HG02840 (cell line): ENCODE data around the gene NID2.

Experiments
- ATAC-seq: cut with Tn5 transposase; IDR thresholded peaks from one replicate; pipeline ENCODE4 v1.9.1; 2021; ENCODE audit warnings: mild to moderate bottlenecking, moderate library complexity, moderate number of reproducible peaks; ENCODE audit not compliant: unreplicated experiment, low FRiP score

The NID2 gene

DNA sequence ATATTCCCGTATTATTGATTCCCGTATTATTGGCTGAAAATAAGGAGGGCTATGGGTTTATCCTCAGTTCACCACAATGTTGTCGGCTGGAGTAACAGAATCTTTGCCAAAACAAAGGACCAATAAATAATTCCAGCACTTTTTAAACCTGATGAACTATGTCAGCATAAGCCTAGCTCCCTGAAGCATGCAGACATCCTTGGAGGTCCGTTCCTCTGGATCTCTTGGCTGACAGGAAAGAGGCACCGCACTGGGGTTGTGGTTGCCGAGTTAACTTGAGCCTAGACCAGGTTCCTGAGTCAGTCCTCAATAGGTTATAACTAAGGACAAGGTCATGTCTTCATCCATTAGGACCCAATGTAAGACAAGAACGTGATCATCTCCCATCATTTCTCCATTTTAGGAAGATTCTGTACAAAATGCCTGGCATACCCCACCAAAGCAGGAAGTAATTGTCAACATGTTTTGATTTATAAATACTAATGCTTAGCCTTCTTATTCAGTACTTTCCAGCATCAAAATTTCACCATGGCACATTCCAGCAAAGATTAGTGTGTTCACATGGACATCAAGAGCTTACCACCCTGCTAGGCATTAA lies 36.6 kb downstream of the NID2 start:
- no peak for ATAC-seq

DNA sequence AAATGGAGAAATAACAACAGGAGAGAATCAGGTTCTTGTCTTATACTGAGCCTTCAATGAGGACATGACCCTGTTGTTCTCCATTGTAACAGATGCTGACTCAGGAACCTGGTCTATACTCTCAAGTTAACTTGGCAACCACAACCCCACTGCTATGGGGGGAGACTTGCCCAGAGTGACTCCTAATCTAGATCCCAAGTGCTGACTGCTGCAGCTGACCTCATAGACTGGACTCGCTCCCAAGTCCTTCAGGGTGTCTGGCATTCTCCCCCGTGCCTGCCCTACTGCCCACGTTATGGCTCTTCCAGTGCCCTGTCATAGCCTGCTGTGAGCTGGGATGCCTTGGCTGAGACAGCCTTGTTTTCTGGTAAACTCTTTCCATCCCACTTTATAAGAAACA lies 37.1 kb downstream of the NID2 start:
- no peak for ATAC-seq

DNA sequence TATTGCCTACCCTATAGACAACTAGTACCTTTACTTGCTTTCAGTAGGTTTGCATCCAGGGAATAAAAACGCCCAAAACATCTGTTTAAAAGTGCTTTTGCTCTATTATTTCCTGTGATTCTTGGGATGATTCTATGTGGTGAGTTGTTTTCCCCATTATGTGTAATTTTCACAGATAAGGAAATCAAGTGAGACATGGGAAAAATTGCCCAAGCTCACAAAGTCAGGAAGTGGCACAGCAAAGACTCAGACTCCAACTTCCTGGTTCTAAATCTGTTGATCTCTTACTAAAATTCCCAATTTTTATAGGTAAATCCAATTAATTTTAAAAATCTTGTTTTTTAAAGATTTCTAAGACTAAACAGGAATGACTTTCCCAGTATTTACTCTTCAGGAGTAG lies 39.0 kb downstream of the NID2 start:
- ATAC-seq, result no peak

DNA sequence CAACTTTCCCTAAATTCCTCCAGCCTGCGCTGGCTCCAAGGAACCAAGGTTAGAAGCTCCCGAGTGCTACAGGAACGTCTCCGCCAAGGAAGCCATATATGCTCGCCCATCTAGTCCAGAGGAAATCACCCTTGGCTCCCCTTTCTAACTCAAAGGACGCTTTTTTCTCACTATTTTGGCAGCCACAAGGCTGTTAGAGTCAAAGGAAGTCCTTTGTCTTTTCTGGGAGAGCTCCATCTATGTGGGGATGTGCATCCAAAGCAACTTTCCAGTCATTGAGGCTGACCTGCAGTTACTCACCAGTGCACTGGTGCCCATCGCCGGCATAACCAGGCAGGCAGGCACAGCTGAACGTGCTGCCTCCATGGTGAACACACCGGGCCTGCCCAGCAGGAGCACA lies 42.0 kb downstream of the NID2 start:
- no peak for ATAC-seq

DNA sequence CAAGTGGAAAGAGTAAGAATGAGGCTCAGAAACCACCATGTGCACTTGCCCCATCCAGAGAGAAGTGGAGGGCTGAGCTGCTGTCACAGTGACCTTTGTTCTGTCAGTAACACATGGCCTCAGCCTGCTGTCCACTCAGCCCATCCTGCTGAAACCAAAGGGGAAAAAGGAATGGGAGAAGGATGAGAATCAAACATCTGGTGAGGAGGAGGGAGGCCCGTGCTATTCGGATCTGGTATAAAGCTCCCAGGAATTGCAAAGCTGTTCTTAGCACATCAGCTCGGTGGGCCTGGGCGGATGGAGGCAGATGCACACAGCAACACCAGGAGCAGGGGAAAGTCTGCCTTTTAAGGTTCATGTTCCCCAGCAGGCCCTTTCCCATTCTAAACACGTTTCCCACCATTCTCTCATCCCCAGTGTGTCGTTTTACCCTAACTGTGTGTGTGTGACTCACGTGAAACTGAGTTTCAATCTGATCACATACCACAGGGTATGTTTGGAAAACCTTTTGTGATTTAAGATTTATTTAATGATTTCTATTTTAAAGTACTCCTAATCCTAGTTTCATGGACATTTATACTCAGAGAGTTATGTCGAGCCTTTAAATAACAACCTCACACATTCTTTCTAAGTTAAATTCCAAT lies 42.7 kb downstream of the NID2 start:
- ATAC-seq, result no peak

DNA sequence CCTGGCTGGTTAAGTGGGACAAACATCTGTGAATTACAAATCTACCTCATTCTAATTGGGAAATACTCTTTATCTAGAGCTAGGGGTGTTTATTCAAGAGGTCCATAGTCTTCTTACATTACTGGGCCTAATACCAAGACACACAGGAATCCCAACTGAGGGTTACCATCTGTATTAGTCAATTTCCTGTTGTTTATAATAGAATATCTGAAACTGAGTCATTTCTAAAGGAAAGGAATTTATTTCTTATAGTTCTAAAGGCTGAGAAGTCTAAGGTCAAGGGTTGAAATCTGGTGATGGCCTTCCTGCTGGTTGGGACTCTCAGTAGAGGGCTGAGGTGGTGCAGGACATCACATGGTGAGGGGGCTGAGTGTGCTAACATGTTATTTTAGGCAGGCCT lies 43.5 kb downstream of the NID2 start:
- no peak for ATAC-seq

DNA sequence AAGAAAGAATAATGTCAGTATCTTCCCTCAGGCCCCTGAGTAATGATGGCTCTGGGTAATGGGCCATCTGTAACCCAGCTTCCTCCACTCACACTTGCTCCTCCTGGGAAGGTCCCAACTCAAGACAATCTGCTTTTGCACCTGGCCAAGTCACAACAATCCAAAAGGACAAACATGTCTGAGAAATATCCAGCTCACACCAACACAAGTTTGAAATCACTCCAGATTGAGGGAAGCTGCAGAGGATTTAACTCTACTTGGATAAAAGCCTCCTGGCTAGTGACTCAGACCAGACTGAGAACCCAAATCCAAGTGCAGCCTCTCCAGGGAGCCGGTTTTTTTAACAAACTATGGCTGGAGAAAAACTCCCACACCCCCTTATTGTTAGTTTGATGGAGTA lies 45.3 kb downstream of the NID2 start:
- no peak for ATAC-seq

DNA sequence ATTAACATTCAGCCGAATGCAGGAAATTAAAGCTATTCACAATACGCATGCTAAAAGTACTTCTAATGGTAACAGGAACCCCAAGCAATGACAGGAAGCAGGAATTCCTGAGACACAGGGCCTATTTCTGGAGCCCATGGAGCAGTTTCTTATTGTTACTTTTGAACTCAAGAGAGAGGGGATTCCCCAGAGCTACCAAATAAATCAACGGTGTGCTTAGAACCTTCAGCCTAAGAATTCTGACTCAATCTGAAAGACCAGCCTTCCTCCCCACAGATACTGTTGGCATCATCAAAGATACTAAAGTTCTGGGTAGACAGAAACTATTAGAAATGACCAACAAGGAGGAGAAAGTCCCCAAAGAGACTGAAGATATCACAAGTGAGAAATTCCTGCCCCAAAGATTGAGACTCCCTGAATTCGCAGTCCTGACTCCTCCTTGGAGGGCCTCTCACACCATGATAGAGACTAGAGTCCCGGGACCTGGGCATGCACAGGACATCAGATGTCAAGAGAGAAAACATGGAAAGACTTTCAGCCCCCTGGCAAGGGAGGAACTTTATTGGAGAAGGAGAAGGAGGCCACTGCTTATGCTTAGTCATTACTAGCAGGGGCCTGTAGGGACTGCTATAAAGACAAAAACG lies 46.8 kb downstream of the NID2 start:
- peak; percentile 63 for ATAC-seq

DNA sequence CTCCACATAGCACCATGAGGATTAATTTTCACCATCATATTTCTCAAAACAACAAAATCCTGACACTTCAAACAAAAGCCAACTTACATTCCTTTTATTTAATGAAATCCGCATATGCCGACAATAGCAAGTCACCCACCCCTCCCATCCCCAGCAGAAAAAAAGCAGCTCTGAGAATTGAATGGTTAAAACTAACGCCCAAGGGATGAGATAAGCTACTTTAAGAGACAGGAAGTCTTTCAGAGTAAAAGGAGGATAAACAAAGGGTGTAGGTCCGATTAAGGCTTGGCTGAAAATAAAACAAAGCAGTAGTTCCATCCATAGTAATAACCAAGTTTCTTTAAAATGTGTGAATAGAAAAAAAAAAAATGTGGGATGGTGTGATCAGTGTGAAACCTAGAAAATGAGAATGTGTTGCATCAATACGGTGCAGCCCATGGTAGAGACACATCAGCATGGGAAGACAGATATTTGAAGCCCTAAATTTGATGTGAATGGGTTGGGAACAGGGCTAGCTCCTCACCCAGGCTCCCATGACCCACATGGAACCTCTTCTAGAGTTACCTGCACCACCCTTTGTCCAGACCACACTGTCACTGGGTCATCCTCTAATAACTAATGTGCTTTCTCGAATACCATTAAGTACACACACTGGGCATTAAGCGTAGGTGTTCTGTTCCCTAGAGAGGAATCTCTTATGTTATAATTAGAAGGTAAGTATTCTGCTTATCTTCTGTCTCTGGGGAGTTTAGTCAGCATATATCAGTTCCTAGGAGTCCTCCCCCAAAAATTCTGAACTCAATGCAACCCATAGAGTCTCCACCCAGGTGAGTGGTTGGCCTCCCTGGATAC lies 47.8 kb downstream of the NID2 start:
- ATAC-seq, result no peak

DNA sequence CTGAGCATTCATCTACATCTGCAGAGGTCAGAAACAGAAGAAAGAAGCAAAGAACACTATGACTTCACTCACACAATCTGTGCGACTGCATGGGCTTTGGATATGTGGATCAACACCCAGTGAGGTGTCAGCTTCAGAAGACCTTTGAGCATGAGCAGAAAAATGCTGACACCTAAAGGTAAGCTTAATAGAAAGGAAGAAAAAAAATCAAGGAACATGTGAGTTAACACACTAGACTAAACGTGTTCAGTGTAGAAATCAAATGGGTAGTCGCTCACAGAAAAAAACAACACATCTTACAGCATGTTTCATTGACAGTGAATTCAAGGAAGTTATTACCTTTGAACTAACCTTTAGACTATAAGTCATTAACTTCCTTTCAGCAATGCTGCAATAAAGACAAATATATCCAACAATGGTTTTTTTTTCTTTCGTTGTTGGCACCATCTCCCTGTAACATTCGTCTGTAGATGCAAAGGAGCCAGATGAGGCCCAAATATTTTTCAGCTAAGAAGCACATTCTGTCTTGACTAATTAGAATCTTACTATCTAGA lies 48.6 kb downstream of the NID2 start:
- no peak for ATAC-seq

DNA sequence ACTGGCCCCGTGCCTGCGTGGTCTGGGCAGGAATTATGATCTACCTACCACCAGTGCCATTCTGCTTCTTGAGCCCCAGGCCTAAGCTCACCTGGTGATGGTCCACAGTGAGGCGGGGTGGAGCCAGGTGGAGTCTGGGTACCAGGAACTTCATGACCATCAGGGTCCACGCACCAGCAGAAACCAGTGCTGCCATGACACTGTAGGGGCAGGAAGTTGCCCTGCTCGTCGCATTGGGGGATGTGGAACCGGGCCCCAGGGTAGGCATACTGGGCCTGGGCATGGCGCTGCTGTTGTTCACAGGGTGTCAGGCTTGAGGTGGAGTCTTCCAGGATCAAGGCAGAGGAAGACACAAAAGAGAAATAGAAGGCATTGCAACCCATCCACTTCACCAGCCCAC lies 49.9 kb downstream of the NID2 start:
- ATAC-seq, result no peak

DNA sequence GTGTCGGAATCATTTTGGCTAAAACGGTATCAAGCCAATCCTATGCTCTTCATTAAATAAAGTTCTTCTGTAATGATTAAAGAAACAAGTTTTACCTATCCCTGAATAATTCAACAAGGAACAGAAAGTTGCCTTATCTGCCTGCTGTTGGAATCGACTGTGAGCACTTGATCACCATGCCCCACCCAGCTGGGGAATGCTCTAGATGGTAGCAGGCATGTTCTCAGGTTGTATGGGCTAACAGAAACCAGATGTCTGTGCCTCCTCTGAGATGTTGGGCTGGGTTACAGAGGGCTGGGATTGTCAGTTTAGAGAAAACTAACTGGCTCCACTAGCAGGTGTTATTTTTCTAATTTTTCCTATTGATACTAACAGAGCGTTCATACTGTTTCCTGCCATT lies 50.6 kb downstream of the NID2 start:
- ATAC-seq, result no peak

DNA sequence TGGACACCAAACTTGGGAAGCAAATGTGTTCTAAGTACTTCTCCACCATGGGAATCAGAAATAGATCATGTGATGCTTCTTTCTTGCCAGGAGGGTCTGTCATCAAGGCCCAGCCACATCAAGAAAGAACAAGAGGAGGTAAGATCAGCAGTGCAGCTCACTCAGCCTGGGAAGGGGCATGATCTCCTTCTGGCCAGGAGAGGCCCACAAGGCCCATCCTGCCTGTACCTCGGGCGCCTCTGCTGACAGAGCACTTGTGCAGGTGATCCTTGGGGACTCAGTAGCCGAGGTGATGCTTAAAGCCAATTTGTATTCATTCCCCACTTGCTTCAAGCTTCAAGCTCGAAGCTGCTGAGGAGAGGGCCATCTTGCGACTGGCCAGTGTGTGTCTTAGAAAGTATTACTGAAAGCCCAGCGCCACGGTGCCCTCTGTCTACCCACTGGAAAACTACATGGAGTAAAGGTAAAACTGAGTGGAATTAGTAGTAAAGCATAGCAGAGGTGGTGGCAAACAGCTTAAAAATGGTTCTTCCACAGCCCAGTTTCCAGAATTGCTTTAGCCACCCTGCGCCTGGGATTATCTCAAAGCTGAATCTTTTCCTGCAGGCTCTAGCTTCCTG lies 53.3 kb downstream of the NID2 start:
- ATAC-seq, result no peak

DNA sequence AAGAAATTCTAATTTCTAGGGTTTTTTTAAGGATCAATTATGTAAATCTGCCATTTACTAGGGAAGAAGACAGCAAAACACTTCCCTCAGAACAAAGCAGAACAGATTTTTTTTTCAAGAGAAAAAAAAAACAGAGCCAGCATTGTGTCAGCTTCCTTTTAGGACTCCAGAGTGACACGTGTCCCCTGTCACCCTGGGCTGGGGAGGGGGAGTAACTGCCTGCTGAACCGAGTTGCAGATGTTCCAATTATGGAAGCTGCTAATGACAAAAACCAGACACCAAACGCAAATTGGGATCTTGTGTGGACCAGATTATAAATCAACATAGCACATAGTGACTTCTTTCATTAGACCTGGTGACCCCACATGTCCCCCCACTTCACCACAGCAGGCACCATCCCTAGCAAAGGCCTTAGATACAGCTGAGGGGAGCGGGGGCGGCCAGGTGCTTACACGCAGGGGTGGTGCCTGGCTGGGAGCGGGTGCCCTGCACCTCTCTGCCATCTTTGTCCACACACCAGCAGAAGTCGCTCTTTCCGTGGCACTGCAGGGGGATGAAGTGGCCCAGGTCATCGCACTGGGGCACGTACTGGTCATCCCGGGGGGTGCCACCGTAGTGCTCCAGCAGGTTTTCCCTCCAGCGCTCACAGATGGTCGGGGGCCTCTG lies 54.1 kb downstream of the NID2 start:
- no peak for ATAC-seq

DNA sequence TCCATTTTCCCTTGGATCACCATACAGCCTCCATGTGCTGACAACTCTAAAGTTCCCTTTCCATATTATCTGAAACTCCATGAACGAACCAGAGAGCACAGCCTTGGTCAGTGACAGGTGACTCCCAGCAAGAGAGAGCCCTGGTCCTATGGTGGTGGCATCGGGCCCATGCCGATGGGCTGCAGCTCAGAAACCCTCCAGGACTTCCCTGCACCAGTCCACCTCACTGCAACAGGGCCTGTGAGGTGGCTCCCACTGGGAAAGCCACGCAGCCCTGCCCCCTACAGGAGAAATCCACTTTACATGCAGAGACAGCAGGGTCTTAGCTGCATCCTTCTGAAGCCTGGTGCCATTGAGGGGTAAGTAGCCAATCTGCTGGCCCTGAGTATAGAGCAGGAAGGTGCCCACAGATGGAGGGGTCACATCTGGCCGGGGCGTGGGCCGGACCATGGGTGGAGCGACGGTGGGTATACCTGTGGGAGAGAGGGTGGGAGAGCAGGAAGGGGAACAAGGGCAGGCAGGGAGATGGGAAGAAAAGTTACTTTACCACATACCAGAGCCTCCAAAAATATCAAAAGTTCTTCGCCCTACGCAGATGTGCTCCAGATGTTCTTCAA lies 54.8 kb downstream of the NID2 start:
- ATAC-seq, result no peak

DNA sequence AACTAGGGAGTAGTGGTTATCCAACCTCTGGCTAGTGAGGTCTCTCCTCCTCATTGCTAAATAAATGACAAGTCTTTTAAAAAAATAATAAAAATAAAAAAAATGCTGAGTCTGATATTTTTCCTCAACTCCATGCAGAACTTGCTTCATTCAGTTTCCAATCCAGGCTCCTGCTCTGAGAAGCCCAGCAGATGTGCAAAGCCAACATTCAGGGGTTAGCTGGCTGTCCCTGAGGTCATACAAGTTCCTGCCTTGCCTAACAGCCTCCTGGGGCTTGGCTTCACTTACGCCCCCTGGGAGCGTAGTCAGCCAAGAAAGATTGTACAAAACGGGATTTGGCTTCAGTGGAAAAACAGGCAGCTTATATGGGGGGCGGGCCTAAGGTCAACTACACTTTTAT lies 56.2 kb downstream of the NID2 start:
- ATAC-seq, result no peak

DNA sequence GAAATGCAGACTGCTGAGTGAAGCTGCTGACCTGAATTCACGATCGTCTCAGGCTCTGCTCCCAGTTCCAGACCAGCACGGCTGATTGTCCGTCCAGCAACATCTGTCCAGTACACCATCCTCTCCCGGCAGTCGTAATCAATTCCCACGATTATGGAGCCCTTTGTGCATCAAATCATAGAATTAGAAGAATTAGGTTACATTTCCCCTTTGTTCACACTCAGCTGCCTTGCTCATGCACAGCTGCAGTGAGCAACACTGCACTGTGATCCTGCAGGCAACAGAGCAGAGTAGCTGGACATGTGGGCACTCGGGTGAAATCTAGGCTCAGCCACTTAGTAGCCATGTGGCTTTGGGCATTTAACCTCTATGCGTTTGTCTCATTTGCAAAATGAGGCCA lies 57.3 kb downstream of the NID2 start:
- no peak for ATAC-seq

DNA sequence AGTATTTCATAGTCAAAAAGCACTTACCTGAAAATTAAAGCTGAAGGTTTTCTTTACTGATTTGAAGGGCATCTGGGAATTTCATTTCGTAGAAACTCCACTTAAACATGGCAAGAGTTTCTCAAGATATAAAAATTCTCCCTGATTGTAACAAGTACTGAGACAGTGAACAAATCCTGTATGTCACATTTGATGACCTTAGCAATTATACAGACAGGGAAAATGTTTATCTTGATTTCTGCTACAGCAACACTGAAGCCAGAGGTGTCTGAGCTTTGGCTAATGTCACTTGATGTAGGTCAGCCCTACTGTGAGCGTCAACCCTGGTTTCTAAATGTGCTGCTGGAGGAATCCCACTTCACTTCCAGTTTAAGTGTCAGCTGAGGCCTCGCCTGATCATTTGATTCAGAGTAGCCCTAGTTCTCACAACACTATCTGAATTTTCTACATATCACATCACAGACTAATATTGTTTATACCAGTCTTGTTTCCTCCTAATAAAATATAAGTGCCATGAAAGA lies 58.6 kb downstream of the NID2 start:
- ATAC-seq, result no peak

DNA sequence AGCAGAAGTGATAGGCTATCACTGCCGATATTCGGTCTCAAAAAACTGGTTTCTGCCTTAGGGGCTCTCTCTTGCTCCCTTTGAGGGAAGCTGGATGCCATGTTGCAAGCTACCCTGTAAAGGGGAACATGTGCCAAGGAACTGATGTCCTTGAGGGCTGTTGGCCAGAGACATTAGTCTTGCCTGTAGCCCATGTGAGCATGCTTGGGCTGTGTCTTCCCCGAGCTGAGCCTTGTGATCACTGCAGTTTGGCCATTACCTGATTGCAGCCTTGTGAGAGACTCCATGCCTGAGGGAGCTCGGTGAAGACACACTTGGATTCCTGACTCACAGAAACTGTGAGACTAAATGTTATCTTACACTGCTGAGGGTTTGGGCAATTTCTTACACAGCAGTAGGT lies 60.7 kb downstream of the NID2 start:
- no peak for ATAC-seq
